ENCODE measurements around the gene PLA2G4B.

DNA sequence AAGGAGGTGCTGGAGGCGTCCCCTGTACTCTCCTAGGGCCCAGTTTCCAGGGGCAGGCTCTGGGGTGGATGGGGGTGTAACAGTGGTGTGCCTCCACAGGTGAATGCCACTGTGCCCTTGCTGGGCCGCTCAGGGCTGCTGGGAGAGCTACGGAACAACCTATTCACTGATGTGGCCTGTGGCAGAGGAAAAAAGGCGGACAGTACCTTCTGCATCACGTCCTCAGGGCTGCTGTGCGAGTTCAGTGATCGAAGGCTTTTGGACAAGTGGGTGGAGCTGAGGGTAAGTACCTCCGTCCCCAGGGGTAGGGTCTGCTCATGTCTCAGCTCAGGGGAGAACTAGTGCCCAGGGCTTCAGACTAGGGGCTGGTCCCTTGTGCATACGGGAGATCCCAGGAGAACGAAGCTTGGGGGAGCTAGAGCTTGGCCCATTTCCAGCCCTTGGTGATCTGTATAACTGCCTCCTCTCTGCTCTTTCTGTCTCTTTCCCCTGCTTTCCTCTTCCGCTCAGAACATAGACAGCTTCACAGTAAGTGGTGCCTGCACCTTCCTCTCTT, 25.7 kb upstream of the PLA2G4B start:
- TF ChIP-seq EZH2 (IDR thresholded peaks at IDR 0.05; ENCODE audit: insufficient read depth, poor library complexity, severe bottlenecking) (no peak), EZH2phosphoT487 (IDR thresholded peaks at IDR 0.05; ENCODE audit: insufficient read depth, low read depth) (no peak)
